NAMALWA (cell line): ENCODE data around the gene CMTM4.
A peak's percentile ranks its signal among the peaks of the same experiment; 100 is the strongest.
"Not testable (repeated sequence)": the region's sequence is repeated elsewhere in the genome, so short reads cannot be mapped to it uniquely, and the experiment has no call there.

ENCODE experiments used
- DNase-seq: peaks from one replicate; pipeline ENCODE4 v3.0.0-alpha.2; 2015; ENCODE audit warnings: low spot score

CMTM4 gene

GRCh38 chr16:66673691-66674090 lies 22.9 kb downstream of the CMTM4 start:
- DNase-seq, result no peak

DNA sequence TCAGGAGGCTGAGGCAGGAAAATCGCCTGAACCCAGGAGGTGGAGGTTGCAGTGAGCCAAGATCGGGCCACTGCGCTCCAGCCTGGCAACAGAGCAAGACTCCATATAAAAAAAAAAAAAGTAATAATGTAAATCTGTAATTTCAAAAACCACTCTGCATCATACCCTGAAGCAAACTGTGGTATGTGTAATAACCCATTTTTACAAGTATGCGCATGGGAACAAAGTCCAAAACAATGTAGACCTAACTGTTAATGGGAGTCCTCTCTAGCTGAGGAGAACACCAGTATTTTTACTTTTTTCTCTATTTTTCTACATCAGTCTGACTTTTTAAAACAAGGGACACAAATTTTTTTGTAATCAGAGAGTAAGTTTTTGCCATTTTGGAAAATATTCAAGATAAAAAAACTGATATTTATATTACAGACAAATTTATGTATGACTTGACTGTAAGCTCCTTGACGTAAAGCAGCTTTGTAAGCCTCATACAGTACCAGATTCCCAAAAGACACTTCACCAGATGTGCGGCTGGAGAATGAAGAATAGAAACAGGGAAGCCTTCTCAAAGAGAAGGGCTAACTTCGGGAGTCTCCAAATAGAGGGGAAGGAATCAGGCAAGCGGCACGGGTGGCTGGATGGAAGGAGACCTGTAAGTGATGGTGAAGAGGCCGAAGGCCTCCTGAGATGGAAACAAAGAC lies 25.7 kb downstream of the CMTM4 start:
- no peak for DNase-seq

DNA sequence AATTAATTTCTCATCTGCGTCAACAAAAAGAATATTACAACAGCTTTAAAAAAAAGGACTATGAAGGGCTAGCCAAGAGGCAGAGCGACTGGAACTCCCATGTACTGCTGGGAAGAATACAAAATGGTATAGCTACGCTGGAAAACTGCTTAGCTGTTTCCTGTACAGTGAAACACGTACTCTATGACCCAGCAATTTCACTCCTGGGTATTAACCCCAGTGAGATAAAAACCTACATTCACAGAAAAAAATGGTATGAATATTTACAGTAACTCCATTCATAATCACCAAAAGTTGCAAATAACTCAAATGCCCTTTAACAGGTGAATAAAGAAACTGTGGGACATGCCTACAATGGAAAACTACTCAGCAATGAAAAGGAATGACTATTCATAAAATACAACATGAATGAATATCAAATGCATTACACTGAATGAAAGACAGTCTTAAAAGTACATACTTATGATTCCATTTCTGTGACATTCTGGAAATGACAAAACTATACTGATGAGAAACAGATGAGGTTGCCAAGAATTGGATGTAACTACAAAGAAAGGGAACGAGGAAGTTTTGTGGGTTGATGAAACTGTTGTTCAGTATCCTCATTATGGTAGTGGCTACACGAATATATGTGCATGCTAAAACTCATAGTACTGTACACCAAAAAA lies 27.6 kb downstream of the CMTM4 start:
- no peak for DNase-seq

DNA sequence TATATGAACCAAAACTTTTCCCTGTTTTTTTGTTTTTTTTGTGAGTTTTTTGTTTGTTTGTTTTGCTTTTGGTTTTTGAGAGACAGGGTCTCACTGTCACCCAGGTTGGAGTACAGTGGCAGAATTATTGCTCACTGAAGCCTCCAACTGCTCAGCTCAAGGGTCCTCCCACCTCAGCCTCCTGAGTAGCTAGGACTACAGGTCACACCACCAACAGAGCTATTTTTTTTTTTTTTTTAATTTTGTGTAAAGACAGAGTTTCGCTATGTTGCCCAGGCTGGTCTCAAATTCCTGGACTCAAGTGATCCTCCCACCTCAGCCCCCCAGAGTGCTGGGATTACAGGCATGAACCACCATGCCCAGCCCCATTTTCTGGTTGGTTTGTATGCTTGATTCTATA lies 28.6 kb downstream of the CMTM4 start:
- no peak for DNase-seq

- peak; percentile 48 for DNase-seq
These were observed 33.9 kb downstream of the CMTM4 start for GRCh38 chr16:66662445-66663194.

DNA sequence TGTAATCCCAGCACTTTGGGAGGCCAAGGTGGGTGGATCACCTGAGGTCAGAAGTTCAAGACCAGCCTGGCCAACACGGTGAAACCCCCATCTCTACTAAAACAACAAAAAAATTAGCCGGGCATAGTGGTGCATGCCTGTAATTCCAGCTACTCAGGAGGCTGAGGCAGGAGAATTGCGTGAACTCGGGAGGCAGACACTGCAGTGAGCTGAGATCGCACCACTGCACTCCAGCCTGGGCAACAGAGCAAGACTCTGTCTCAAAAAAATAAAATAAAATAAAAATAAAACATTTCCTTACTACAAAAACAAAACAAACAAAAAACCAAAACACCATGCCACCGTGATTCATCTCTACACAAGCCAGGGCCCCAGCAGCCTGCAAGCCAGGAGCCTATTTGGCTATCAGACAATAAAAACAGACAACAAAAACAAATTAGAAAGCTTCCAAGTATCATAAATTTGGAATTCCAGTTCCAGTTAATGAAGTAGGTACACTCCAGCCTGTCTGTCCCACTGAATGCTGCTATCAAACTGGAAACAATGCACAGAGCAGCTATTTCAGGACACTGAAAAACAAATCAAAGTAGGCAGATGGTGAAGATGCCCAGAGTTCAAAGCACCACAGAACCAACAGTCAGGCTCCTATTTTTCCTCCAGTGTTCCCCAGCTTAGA lies 34.7 kb downstream of the CMTM4 start:
- DNase-seq, result not testable (repeated sequence)

- no peak for DNase-seq
These were observed 35.4 kb downstream of the CMTM4 start for GRCh38 chr16:66661210-66661560.

GRCh38 chr16:66660422-66661209 lies 35.9 kb downstream of the CMTM4 start:
- DNase-seq, result no peak

- no peak for DNase-seq
These were observed 37.7 kb downstream of the CMTM4 start for GRCh38 chr16:66658860-66659190.

GRCh38 chr16:66658143-66658859 lies 38.2 kb downstream of the CMTM4 start:
- no peak for DNase-seq

- DNase-seq, result no peak
These were observed 40.0 kb downstream of the CMTM4 start for GRCh38 chr16:66656547-66656946.

- DNase-seq, result no peak
These were observed 42.8 kb downstream of the CMTM4 start for GRCh38 chr16:66653581-66654350.

DNA sequence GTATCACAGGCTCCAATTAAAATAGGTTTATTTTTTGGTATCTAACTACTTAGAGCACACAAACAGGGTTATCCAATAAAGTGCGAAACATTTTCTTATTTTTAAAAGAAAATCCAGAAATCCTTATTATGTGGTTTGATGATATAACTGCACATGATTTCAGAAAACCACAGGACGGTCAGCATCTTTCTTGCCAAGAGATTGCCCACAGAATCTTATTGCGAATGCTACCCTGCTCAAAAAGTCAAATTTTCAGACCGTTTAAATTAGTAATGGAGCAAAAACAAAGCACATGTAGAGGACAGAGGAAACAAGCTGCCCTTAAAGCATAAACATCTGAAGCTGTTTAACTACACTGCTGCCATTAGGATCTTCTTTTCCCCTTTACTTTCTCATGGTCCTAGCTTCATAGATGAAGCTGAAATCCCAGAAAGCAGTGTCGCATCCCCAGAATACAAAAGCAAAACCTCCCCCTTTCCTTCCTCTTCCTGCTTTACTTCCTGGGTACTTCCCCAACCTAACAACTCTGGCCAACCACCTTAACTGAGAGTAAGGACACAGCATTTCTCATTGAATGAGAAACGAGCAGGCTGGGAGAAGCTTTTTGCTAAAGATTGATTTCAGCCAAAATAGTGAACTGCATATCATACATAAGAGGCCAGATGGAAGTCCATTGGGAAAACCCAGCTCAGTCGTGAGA lies 43.7 kb downstream of the CMTM4 start:
- DNase-seq, result no peak

GRCh38 chr16:66651965-66652364 lies 44.6 kb downstream of the CMTM4 start:
- no peak for DNase-seq

GRCh38 chr16:66651474-66651765 lies 45.1 kb downstream of the CMTM4 start:
- no peak for DNase-seq

GRCh38 chr16:66650707-66651473 lies 45.7 kb downstream of the CMTM4 start:
- peak; percentile 91 for DNase-seq

DNA sequence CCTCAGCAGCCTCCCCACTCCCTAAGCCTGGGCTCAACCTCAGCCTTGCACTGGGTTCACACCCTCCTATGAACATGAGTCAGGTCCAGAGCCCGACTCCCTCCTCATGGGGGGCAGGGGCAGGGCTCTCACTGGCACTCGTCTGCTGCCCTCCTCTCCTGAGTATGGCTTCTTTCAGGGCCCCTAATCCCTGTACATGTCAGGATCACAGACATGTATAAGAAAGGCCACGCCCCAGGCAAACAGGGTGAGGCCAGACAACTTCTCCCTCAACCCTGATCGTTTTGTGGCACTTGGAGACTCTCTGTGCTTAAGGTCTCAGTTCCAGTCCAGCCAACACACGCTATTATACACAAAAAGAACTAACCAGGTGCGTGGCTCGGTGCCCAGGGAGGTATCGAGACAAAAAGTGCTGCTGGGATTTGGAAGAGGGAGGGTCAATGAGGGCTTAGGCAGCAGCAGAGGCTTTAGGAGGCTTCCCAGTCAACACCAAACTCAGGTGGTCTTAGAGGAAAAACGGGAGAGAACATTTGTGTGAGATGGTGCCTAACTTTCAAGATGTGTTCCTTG lies 46.8 kb downstream of the CMTM4 start:
- no peak for DNase-seq

DNA sequence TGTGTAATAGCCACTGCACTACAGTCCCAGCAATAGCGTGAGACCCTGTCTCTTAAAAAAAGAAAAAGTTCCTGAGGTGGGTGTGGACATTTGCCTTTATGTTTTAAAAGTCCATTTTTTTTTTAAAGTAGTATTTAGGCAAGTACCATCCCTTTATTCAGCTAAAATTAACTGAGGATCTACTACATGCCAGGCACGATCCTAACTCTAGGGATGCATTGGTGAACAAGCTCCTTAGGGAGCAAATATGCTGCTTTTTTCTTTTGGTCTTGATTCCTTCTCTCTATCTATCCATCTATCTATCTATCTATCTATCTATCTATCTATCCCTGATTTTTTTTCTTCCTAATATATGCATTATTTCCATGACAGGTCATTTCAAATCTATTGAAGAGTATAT lies 47.4 kb downstream of the CMTM4 start:
- DNase-seq, result no peak

DNA sequence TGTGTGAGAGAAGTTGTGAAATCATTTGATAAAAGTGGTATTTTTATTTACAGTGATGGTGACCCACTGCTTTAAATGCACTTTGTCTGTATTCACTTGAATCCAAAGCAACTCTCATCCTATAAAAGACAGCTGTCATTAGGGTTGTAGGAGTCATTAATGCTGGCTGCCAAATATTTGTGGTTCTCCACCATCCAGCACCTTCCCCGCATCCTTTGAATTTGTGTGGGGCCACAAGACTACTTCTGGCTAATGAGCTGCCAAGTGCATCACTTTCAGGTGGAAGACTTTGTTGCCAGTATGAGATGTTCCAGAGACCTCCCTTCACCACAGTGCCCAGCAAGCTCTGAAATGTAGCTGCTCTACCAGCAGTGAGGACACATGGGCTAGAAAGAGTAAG lies 48.7 kb downstream of the CMTM4 start:
- DNase-seq, result no peak
